ENCODE measurements around the gene ADI1.

ADI1 gene

DNA sequence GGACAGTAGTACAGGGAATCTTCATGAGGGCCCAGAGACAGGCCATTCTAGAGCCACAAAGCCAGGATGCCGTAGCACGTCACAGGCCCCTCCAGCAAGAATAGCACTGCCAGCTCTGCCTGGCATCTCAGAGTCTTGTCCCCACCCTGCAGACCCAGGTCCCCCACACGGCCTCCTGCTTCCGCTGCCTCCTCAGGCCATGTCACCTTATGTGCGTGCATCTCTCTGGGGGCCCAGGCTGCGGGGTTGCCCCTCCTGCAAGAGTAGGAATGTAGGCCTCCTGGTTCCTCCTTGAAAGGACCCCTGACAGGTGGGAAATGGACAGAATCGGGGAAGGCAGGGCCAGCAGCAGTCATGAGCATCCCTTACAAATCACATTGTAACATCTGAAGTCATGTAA is 49.8 kb downstream of the ADI1 start:
- H3K36me3 ChIP-seq (replicated peaks; ENCODE audit: insufficient read depth, low read length), result no peaks in the 10 kb centered on the region
- no peaks in the 10 kb centered on the region for H3F3A ChIP-seq (ENCODE audit: insufficient read depth, low read length)
- H3K9me2 ChIP-seq (replicated peaks; ENCODE audit: insufficient read depth, low read length), result no peaks in the 10 kb centered on the region
- H3K27me3 ChIP-seq (replicated peaks; ENCODE audit: insufficient read depth, low read length), result no peaks in the 10 kb centered on the region
- no peak overlapping the region for H3K27ac ChIP-seq (ENCODE audit: low read length)
- no peak overlapping the region for H3K4me2 ChIP-seq (ENCODE audit: low read depth, low read length)
- no peaks in the 10 kb centered on the region for H3K4me1 ChIP-seq (ENCODE audit: low read length)
- no peaks in the 10 kb centered on the region for H3K79me2 ChIP-seq (ENCODE audit: low read length)
- H3K9ac ChIP-seq (ENCODE audit: low read length), result no peak overlapping the region
- no peaks in the 10 kb centered on the region for H4K20me1 ChIP-seq (ENCODE audit: insufficient read depth, low read length)
- no peak overlapping the region for H2AFZ ChIP-seq (ENCODE audit: low read length)
- no peak for DNase-seq
- no peak overlapping the region for H3K4me3 ChIP-seq (ENCODE audit: low read length)
- TF ChIP-seq EZH2phosphoT487 (IDR thresholded peaks at IDR 0.05; ENCODE audit: low read length) (no peak), EZH2 (optimal IDR thresholded peaks at IDR 0.05; ENCODE audit: low read depth, low read length) (no peak)
- TF ChIP-seq, protein P1, sequence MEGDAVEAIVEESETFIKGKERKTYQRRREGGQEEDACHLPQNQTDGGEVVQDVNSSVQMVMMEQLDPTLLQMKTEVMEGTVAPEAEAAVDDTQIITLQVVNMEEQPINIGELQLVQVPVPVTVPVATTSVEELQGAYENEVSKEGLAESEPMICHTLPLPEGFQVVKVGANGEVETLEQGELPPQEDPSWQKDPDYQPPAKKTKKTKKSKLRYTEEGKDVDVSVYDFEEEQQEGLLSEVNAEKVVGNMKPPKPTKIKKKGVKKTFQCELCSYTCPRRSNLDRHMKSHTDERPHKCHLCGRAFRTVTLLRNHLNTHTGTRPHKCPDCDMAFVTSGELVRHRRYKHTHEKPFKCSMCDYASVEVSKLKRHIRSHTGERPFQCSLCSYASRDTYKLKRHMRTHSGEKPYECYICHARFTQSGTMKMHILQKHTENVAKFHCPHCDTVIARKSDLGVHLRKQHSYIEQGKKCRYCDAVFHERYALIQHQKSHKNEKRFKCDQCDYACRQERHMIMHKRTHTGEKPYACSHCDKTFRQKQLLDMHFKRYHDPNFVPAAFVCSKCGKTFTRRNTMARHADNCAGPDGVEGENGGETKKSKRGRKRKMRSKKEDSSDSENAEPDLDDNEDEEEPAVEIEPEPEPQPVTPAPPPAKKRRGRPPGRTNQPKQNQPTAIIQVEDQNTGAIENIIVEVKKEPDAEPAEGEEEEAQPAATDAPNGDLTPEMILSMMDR (IDR thresholded peaks at IDR 0.05; ENCODE audit: low read length), result no peak
- H3K9me3 ChIP-seq (replicated peaks; ENCODE audit: insufficient read depth, low read length), result no peaks in the 10 kb centered on the region

DNA sequence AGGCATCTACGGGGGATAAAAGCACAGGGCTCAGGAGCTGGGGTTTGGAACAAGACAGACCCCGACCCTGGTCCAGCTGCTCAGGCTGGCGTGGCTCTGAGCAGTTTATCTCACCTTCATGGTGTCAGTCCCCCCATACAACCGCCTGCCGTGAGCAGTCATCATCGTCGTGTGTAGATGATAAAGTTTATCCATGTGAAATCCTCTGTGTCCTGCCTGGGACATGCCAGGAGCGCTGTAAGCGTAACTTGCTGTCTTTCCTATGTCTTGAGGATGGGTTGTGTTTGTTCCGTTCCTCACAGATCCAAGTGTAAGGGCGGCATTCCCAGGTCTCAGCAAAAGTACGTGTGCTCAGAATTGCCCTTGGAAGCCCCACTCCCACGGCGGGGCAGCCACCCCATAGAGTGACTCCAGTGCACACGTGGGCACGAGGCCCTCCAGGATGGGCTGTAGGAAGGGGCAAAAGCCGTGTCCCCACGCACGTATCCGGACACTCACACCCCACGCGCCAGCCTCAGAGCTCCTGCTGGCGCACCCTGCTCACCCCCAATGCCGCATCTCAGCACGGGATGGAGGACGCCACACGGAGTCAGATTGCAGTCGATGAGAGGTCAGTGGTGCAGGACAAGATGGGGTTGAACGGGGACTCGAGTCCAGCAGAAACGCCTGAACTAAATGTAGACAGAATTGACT is 50.9 kb downstream of the ADI1 start:
- TF ChIP-seq, protein P1 (IDR thresholded peaks at IDR 0.05; ENCODE audit: low read length), result no peak
- TF ChIP-seq EZH2 (optimal IDR thresholded peaks at IDR 0.05; ENCODE audit: low read depth, low read length) (no peak), EZH2phosphoT487 (IDR thresholded peaks at IDR 0.05; ENCODE audit: low read length) (no peak)
- no peaks in the 10 kb centered on the region for H3K4me1 ChIP-seq (ENCODE audit: low read length)
- H3K27ac ChIP-seq (ENCODE audit: low read length), result no peak overlapping the region
- DNase-seq, result no peak
- H3K4me2 ChIP-seq (ENCODE audit: low read depth, low read length), result no peak overlapping the region
- H3K27me3 ChIP-seq (replicated peaks; ENCODE audit: insufficient read depth, low read length), result no peaks in the 10 kb centered on the region
- H3K4me3 ChIP-seq (ENCODE audit: low read length), result no peak overlapping the region
- H3K9me2 ChIP-seq (replicated peaks; ENCODE audit: insufficient read depth, low read length), result no peaks in the 10 kb centered on the region
- H3K36me3 ChIP-seq (replicated peaks; ENCODE audit: insufficient read depth, low read length), result no peaks in the 10 kb centered on the region
- H4K20me1 ChIP-seq (ENCODE audit: insufficient read depth, low read length), result no peaks in the 10 kb centered on the region
- no peaks in the 10 kb centered on the region for H3K9me3 ChIP-seq (replicated peaks; ENCODE audit: insufficient read depth, low read length)
- H3K79me2 ChIP-seq (ENCODE audit: low read length), result no peaks in the 10 kb centered on the region
- no peaks in the 10 kb centered on the region for H3F3A ChIP-seq (ENCODE audit: insufficient read depth, low read length)
- no peak overlapping the region for H3K9ac ChIP-seq (ENCODE audit: low read length)
- H2AFZ ChIP-seq (ENCODE audit: low read length), result no peak overlapping the region

DNA sequence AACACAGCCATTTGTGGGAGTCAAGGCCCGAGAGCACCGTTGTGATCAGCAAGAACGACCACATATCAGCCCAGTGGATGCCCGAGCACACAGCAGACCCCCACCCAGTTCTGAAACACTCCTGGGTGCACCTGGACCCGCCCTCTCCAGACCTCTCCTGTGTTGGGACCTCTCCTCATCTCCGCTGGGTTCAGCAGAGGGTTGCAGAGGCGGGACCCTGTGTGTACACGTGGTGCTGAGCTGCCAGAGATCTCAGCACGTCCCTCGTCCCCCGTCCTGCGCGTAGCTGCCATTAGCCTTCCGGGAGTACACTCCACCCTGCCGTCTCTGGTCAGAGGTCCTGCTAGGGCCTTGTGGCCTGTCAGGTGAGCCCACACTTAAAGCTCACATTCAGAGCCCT is 51.7 kb downstream of the ADI1 start:
- no peaks in the 10 kb centered on the region for H3F3A ChIP-seq (ENCODE audit: insufficient read depth, low read length)
- H3K4me2 ChIP-seq (ENCODE audit: low read depth, low read length), result no peak overlapping the region
- no peak for TF ChIP-seq EZH2 (optimal IDR thresholded peaks at IDR 0.05; ENCODE audit: low read depth, low read length)
- no peak for TF ChIP-seq EZH2phosphoT487 (IDR thresholded peaks at IDR 0.05; ENCODE audit: low read length)
- TF ChIP-seq, protein P1 (IDR thresholded peaks at IDR 0.05; ENCODE audit: low read length), result no peak
- H3K4me1 ChIP-seq (ENCODE audit: low read length), result peaks cover 2% of the 10 kb centered on the region; the same call in 1 of the 2 replicates
- H4K20me1 ChIP-seq (ENCODE audit: insufficient read depth, low read length), result no peaks in the 10 kb centered on the region
- no peak overlapping the region for H2AFZ ChIP-seq (ENCODE audit: low read length)
- no peaks in the 10 kb centered on the region for H3K9me3 ChIP-seq (replicated peaks; ENCODE audit: insufficient read depth, low read length)
- H3K9ac ChIP-seq (ENCODE audit: low read length), result no peak overlapping the region
- H3K27ac ChIP-seq (ENCODE audit: low read length), result no peak overlapping the region
- H3K79me2 ChIP-seq (ENCODE audit: low read length), result no peaks in the 10 kb centered on the region
- no peaks in the 10 kb centered on the region for H3K9me2 ChIP-seq (replicated peaks; ENCODE audit: insufficient read depth, low read length)
- H3K36me3 ChIP-seq (replicated peaks; ENCODE audit: insufficient read depth, low read length), result no peaks in the 10 kb centered on the region
- no peaks in the 10 kb centered on the region for H3K27me3 ChIP-seq (replicated peaks; ENCODE audit: insufficient read depth, low read length)
- DNase-seq, result no peak
- no peak overlapping the region for H3K4me3 ChIP-seq (ENCODE audit: low read length)

Measured in MM.1S (cell line).